Central memory CD8-positive, alpha-beta T cell (primary cell): ENCODE measurements around the gene GTF2F2.

Experiments used
- ATAC-seq: fragments of 150-1000 bp; cut with Tn5 transposase; replicated peaks from 2 replicates; pipeline ENCODE4 v1.10.0; 2022; ENCODE audit warnings: mild to moderate bottlenecking, moderate FRiP score, moderate number of reproducible peaks; ENCODE audit not compliant: poor library complexity, severe bottlenecking; ENCODE audit errors: extremely low read depth
- DNase-seq, 2 donors: peaks; one replicate each; pipeline ENCODE4 v3.0.0; 2021; ENCODE audit warnings: low spot score in 2 of 2
- H3K27ac Mint-ChIP-seq: one replicate; pipeline ENCODE4 v1.8.0; 2022; ENCODE audit warnings: low read depth, mild to moderate bottlenecking, moderate library complexity, mixed read lengths
- H3K27me3 Mint-ChIP-seq: one replicate; pipeline ENCODE4 v1.8.0; 2022; ENCODE audit warnings: mixed read lengths
- H3K36me3 Mint-ChIP-seq: one replicate; pipeline ENCODE4 v1.8.0; 2022; ENCODE audit warnings: mild to moderate bottlenecking, moderate library complexity, mixed read lengths; ENCODE audit not compliant: insufficient read depth
- H3K4me1 Mint-ChIP-seq: one replicate; pipeline ENCODE4 v1.8.0; 2022; ENCODE audit warnings: mixed read lengths
- H3K4me3 Mint-ChIP-seq: one replicate; pipeline ENCODE4 v1.8.0; 2022; ENCODE audit warnings: mild to moderate bottlenecking, moderate library complexity, mixed read lengths
- H3K9me3 Mint-ChIP-seq: one replicate; pipeline ENCODE4 v1.8.0; 2022; ENCODE audit warnings: mixed read lengths

GTF2F2 gene

DNA sequence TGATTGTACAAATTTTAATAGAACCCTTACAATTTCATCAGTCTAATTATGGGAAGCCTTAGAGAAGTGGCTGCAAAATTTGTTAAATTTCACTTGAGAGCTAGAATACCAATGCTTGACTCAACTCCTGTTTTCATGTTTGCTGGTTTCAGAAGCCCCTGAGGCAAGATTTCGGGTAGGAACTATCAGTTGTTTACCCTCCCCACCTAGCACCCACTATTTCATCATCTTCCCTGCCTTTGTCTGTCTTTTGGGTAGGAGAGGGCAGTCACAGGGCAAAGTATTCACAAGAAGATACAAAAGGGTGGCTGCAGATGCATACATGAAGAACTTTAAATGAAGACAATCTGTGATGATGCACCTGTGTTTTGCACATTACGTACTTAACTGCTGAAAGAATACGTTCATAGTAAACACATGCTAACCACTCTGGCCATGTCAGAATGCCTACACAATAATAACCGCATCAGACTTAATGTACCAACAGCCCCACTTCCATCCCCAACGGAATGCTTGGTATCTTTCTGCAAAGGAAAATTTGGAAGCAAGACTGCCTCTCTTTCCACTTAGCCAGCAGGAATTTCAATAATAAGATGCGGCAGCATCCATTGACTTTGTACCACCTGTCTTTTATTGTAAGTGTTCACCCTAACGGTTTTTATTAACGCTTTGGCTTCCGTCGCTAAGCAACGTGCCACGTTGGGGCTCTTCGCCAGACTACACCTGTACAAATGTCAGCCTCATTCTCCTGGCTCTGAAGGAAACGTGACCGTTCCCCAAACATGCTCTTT, 190.2 kb downstream of the GTF2F2 start:
- no peaks in the 10 kb centered on the region for H3K9me3 Mint-ChIP-seq
- peaks cover 23% of the 10 kb centered on the region for H3K4me1 Mint-ChIP-seq
- DNase-seq, result no peak
- no peak for ATAC-seq
- peaks cover 14% of the 10 kb centered on the region for H3K27me3 Mint-ChIP-seq
- H3K4me3 Mint-ChIP-seq, result peak overlapping the region; percentile 79
- peak overlapping the region; percentile 49 for H3K27ac Mint-ChIP-seq
- peaks cover 5% of the 10 kb centered on the region for H3K36me3 Mint-ChIP-seq

DNA sequence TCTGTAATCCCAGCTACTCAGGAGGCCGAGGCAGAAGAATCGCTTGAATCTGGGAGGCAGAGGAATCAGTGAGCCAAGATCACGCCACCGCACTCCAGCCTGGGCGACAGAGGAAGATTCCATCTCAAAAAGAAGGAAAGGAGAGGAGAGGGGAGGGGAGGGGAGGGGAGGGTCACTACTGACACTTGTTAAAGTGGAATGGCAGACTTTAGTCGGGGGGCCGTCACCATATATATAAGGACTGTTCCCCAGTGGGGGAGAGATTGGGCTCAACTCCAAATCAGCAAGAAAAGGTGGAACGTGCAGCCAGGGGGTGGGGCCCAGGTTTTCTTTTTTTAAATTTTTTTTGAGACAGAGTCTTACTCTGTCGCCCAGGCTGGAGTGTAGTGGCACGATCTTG, 194.5 kb downstream of the GTF2F2 start:
- Mint-ChIP-seq H3K27ac (no peak overlapping the region), H3K27me3 (no peaks in the 10 kb centered on the region), H3K4me1 (peaks cover 17% of the 10 kb centered on the region), H3K9me3 (no peaks in the 10 kb centered on the region), H3K36me3 (peaks cover 3% of the 10 kb centered on the region), H3K4me3 (no peak overlapping the region)
- no peak for DNase-seq
- no peak for ATAC-seq

DNA sequence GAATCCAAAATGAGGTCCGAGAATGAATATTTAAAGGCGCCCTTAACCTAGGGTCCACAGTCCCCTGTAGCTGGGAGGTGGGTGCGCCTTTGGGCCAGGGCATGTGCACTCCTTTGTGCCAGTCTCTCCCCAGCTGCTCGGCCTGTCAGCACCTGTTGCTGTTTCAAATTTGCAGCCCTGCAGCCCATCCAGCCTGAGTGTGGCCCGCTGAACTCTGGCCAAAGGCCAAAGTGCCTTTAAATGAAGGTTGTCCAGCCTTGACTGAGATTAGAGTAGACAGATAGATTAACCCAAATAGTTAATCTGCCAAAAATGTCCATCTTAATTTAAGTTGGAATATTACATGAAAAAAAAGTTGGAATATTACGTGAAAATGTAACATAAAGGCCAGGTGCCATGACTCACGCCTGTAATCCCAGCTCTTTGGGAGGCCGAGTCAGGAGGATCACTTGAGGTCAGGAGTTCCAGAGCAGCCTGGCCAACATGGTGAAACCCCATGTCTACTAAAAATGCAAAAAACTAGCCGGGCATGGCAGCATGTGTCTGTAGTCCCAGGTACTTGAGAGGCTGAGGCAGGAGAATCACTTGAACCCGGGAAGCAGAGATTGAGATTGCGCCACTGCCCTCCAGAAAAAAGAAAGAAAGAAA, 195.3 kb downstream of the GTF2F2 start:
- Mint-ChIP-seq H3K9me3 (no peaks in the 10 kb centered on the region), H3K4me1 (peaks cover 14% of the 10 kb centered on the region), H3K27me3 (no peaks in the 10 kb centered on the region), H3K27ac (no peak overlapping the region), H3K4me3 (no peak overlapping the region), H3K36me3 (peaks cover 3% of the 10 kb centered on the region)
- no peak for ATAC-seq
- no peak for DNase-seq

DNA sequence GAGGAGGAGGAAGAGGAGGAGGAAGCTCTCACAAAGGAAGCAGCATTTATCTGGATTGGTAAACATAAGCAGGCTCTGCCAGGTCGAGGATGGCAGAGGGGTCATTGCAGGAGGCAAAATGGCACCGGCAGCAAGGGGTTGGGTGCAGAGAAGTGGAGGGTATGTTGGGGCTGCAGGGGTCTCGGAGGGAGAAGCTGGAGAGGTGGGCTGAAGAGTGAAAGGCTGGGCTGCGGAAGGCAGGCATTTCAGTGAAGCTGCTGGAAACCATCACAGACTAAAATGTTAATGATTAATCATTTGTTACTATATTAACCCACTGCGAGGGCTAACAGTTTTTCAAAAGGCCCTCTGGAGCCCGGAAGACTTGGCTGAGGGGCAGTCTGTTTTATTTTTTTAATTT, 196.0 kb downstream of the GTF2F2 start:
- Mint-ChIP-seq H3K27ac (no peak overlapping the region), H3K36me3 (peaks cover 3% of the 10 kb centered on the region), H3K27me3 (no peaks in the 10 kb centered on the region), H3K4me1 (peaks cover 7% of the 10 kb centered on the region), H3K9me3 (no peaks in the 10 kb centered on the region), H3K4me3 (no peak overlapping the region)
- no peak for ATAC-seq
- DNase-seq, result no peak

DNA sequence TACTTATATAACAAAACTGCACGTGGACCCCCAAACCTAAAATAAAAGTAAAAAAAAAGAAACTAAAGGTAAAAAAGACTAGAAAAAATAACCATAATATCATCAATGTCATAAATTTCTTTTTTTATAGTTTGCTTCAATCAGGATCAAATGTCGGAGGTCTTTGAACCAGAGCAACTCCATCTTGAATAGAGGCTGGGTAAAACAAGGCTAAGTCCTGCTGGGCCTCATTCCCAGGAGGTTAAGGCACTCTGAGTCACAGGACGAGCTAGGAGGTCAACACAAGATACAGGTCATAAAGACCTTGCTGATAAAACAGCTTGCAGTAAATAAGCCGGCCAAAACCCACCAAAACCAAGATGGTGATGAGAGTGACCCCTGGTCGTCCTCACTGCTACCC, 196.7 kb downstream of the GTF2F2 start:
- no peak overlapping the region for H3K4me3 Mint-ChIP-seq
- H3K36me3 Mint-ChIP-seq, result peaks cover 2% of the 10 kb centered on the region
- no peak for ATAC-seq
- H3K27me3 Mint-ChIP-seq, result no peaks in the 10 kb centered on the region
- H3K9me3 Mint-ChIP-seq, result no peaks in the 10 kb centered on the region
- H3K27ac Mint-ChIP-seq, result no peak overlapping the region
- DNase-seq, result no peak
- H3K4me1 Mint-ChIP-seq, result peaks cover 4% of the 10 kb centered on the region

DNA sequence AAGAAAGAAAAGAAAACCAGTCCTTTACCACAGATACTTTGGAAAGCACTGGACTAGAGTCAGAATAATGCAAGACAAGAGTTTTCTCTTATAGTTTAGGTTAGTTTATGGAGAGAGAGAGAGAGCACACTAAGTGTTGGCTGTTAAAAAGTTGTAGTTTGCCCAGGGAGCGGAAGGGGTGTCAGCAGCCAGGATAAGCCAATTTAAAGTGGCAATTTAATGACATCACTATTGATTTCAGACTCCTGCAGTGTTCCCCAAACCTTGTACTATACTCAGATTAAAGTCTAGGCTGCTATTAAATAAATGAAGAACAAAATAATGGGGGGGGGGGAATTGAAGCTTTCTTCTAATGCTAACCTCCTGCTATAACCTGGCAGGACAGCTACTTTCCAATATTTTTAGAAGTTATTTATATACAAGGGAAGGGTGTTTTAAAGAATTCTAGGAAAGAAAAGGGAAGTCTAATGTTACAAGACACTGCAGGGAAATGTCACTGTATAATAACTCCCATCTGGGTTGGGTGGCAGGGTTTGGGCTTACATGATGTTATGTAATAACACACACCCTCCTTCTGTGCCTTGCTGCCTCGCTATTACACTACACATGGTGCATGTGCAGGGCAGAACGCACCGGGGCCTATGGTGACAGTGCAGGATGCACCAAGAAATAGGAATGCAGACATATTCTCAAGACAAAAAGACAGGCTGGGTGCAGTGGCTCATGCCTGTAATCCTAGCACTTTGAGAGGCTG, 200.7 kb downstream of the GTF2F2 start:
- Mint-ChIP-seq H3K4me3 (no peak overlapping the region), H3K9me3 (no peaks in the 10 kb centered on the region), H3K36me3 (peaks cover 2% of the 10 kb centered on the region), H3K4me1 (no peaks in the 10 kb centered on the region), H3K27me3 (no peaks in the 10 kb centered on the region), H3K27ac (no peak overlapping the region)
- DNase-seq, result no peak
- no peak for ATAC-seq

DNA sequence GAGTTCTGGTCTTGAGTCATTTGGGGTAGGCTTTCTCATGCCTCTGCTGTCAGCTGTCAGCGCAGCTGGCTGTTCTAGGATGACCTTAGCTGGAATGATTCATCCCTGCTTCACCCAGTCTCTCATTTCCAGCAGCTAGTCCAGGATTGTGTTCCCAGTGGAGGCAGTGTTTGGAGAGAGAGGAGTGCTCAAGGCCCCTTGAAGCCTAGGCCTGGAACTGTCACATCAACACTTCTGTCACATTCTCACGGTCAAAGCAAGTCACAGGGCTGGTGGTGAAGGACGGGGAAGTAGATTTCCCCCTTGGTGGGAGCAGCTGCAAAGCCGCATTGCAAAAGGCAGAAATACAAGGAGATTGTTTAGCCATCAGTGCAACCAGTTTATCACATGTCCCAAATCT, 205.5 kb downstream of the GTF2F2 start:
- DNase-seq, result no peak
- ATAC-seq, result no peak
- Mint-ChIP-seq H3K9me3 (no peaks in the 10 kb centered on the region), H3K4me1 (peaks cover 13% of the 10 kb centered on the region), H3K27me3 (no peaks in the 10 kb centered on the region), H3K27ac (no peak overlapping the region), H3K36me3 (peaks cover 4% of the 10 kb centered on the region), H3K4me3 (no peak overlapping the region)

DNA sequence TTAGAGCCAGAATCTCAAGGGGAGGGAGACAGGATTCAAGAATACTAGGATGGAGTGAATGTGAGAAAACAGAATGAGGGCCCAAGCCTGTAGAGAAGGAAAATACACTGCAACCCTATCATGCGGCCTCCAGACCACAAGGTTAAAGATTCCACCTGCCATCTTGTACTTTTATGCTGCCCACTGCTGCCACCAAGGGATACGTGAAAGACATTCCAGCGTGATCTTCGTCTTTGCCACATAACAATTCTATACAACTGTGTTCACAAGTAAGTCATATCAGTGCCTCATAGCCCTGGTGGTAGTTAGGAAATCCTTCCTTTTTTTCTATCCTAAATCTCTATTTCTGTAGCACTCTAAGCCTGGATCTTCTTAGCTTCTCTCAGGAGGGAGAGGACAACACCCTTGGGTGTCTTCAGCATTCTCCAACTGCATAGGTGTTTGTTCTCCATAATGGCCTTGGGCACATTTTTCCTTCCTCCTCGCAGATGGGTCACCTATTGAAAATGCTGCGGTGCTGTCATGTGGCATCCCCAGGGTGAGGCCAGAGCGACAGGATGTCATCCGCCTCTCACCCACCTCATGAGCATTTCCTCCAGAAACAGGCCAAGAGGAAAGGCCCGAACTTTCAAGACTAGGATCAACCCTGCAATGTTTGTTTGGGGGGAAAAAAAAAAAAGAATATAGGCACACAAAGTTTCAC, 207.1 kb downstream of the GTF2F2 start:
- Mint-ChIP-seq H3K9me3 (no peaks in the 10 kb centered on the region), H3K4me1 (peaks cover 23% of the 10 kb centered on the region), H3K27ac (no peak overlapping the region), H3K27me3 (no peaks in the 10 kb centered on the region), H3K4me3 (no peak overlapping the region), H3K36me3 (peaks cover 11% of the 10 kb centered on the region)
- DNase-seq (no peak), ATAC-seq (no peak)

DNA sequence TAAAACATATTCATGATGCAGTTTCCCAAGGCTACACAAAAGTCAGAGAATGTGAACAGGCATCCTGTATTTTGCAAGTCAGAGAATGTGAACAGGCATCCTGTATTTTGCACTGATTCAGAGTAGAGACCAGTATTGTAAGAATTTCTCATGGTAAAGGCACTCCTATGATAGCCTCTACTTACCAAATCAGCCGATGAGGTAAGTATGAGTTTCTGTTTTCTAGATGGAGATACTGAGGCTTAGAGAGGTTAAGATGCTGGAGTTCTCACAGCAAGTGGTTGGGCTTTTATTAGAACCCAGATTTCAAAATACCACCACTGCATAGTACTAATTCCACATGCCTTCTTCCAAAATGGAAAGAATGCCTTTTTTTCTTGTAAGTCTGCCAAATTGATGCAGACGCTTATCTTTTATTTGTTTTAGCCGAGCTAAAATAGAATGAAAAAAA, 208.4 kb downstream of the GTF2F2 start:
- no peak overlapping the region for H3K27ac Mint-ChIP-seq
- no peak for DNase-seq

DNA sequence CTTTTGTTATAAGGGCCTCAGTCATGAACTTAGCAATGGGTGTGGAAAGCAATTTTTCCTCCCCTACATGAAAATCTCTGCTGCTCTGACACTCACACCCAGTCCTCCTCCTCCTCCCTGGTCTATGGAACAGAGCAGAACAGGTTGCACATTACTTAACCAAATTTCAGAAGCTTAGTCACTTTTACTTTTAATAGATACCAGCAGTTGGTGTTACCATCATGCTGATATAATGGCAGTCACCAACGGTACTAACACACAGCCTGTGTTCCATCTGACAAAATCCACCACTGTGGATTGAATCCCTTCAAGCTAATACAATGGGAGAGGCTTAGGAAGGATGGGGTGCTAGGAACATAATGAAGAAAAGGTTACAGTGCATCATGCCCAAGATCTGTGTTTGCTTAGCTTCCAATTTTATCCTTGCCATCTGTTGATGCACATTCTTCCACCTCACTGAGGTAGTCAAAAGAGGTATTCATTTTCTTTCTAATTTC, 210.9 kb downstream of the GTF2F2 start:
- peak overlapping the region; percentile 5 for H3K27ac Mint-ChIP-seq
- peaks cover 21% of the 10 kb centered on the region for H3K36me3 Mint-ChIP-seq
- no peaks in the 10 kb centered on the region for H3K9me3 Mint-ChIP-seq
- peaks cover 61% of the 10 kb centered on the region for H3K4me1 Mint-ChIP-seq
- no peaks in the 10 kb centered on the region for H3K27me3 Mint-ChIP-seq
- DNase-seq, result no peak
- H3K4me3 Mint-ChIP-seq, result no peak overlapping the region
- ATAC-seq, result no peak

More for the DNA sequence above, 208.4 kb downstream of the GTF2F2 start:
- no peak for ATAC-seq
- no peaks in the 10 kb centered on the region for H3K27me3 Mint-ChIP-seq
- H3K4me3 Mint-ChIP-seq, result no peak overlapping the region
- H3K4me1 Mint-ChIP-seq, result peaks cover 36% of the 10 kb centered on the region
- peaks cover 11% of the 10 kb centered on the region for H3K36me3 Mint-ChIP-seq
- H3K9me3 Mint-ChIP-seq, result no peaks in the 10 kb centered on the region

DNA sequence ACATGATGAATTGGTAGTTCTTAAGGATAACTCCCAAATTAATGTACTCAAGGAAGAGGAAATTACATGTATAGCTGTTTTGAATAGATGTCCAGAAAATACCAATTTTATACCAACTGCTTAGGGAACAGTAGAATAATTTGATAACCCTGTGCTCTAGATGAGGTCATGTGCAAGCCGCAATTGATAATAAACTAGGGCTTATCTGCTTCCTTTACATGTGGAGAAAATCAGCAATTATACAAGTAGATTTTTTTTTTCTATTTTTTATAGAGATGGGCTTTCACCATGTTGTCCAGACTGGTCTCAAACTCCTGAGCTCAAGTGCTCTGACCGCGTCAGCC, 211.4 kb downstream of the GTF2F2 start:
- Mint-ChIP-seq H3K4me3 (no peak overlapping the region), H3K9me3 (no peaks in the 10 kb centered on the region), H3K36me3 (peaks cover 26% of the 10 kb centered on the region), H3K4me1 (peaks cover 66% of the 10 kb centered on the region), H3K27ac (peak overlapping the region; percentile 85), H3K27me3 (no peaks in the 10 kb centered on the region)
- DNase-seq, result no peak
- no peak for ATAC-seq

DNA sequence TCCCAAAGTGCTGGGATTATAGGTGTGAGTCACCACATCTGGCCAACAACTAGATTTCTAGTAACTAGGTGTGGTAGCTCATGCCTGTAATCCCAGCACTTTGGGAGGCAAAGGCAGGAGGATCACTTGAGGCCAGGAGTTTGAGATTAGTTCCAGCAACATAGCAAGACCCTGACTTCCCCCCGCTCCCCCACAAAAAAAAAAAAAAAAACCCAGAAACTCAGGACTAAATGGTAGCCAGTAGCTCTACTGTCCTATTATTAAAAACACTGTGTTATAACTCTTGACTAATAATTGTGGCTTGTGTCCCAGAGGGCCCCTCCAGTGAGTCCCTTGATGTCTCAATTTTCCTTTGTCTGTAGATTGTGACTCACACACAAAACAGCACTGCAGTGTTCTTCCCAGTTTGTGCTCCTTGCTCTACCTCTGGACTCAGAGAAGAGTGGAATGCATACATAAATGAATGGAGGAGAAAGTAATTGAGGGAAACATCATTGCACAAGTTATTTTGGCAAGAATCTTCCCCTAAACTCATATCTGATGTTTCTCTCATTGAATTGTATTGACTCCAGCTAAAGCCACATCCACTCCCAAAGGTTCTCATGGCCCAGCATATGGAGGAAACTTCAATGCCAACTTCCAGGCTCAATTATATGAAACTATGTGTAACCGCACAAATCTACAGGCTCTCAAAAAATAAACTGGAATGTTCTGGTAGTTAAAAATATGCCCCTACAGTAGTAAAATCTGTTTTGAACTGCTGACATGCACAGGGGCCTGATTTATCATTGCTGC, 211.9 kb downstream of the GTF2F2 start:
- no peak for DNase-seq
- ATAC-seq, result no peak
- Mint-ChIP-seq H3K4me1 (peaks cover 67% of the 10 kb centered on the region), H3K9me3 (no peaks in the 10 kb centered on the region), H3K27me3 (no peaks in the 10 kb centered on the region), H3K36me3 (peaks cover 32% of the 10 kb centered on the region), H3K27ac (peak overlapping the region; percentile 85), H3K4me3 (no peak overlapping the region)
